ENCODE measurements around the gene ACTL6B.

ACTL6B gene

GRCh38 chr7:100684534-100685042 lies 28.3 kb upstream of the ACTL6B start:
- in situ Hi-C loops (cut with HindIII; ENCODE audit: low sequenced_read_pairs): no loop called here
- no peak for DNase-seq (ENCODE audit: low read depth, low spot score)
- TF ChIP-seq CTCF (IDR thresholded peaks at IDR 0.05; ENCODE audit: low read depth, low read length): no peak

GRCh38 chr7:100683659-100684533 lies 27.6 kb upstream of the ACTL6B start:
- TF ChIP-seq CTCF (IDR thresholded peaks at IDR 0.05; ENCODE audit: low read depth, low read length): no peak
- H3K4me3 ChIP-seq (ENCODE audit: low read depth, low read length): no peak overlapping the region
- no peak for DNase-seq (ENCODE audit: low read depth, low spot score)
- in situ Hi-C loops (cut with HindIII; ENCODE audit: low sequenced_read_pairs): no loop called here

More at GRCh38 chr7:100684534-100685042, 28.3 kb upstream of the ACTL6B start:
- no peak overlapping the region for H3K4me3 ChIP-seq (ENCODE audit: low read depth, low read length)

- peak; percentile 19 for TF ChIP-seq CTCF (IDR thresholded peaks at IDR 0.05; ENCODE audit: low read depth, low read length)
- no peak for DNase-seq (ENCODE audit: low read depth, low spot score)
- H3K4me3 ChIP-seq (ENCODE audit: low read depth, low read length): no peak overlapping the region
- in situ Hi-C loops (cut with HindIII; ENCODE audit: low sequenced_read_pairs): no loop called here
These were observed 26.9 kb upstream of the ACTL6B start for GRCh38 chr7:100682991-100683658.

DNA sequence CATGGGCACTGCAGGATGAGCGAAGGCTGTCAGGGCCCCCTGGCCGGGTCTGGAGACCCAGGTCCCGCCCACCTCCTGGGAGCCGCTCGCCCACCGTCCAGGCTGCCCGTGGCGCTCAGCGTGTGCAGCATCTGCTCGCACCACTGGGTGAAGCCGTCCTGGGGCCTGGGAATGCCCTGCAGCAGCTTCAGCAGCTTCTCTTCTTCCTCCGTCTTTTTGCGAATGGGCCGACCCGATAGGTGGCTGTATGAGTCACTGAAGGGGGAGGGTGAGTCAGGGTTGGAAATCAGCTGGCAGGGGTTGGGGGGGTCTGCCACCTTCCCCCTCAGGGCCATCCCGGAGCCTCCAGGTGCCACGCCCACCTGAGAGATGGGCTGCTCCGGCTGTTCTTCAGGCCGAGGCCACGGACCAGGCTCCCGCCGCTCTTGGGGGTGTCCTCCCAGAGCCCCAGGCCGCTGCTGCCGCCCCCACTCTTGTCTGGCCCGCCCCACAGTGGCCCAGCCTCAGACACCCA lies 26.0 kb upstream of the ACTL6B start:
- peak; percentile 53 for DNase-seq (ENCODE audit: low read depth, low spot score)
- TF ChIP-seq CTCF (IDR thresholded peaks at IDR 0.05; ENCODE audit: low read depth, low read length): no peak
- H3K4me3 ChIP-seq (ENCODE audit: low read depth, low read length): no peak overlapping the region
- in situ Hi-C loops (cut with HindIII; ENCODE audit: low sequenced_read_pairs): no loop called here

GRCh38 chr7:100681491-100682227 lies 25.4 kb upstream of the ACTL6B start:
- in situ Hi-C loops (cut with HindIII; ENCODE audit: low sequenced_read_pairs): no loop called here
- no peak for TF ChIP-seq CTCF (IDR thresholded peaks at IDR 0.05; ENCODE audit: low read depth, low read length)
- H3K4me3 ChIP-seq (ENCODE audit: low read depth, low read length): no peak overlapping the region
- no peak for DNase-seq (ENCODE audit: low read depth, low spot score)

All from astrocyte of the spinal cord (primary cell).